Thyroid gland (tissue), 4 donors: ENCODE measurements around the gene ST14. TPM values are rescaled to one million over a fixed set of nuclear protein-coding genes. Genes with fewer than 3 reads are reported as not detected.

Source experiments
- DNase-seq, 2 donors: peaks; one replicate each; pipeline ENCODE4 v3.0.0-alpha.2; 2019
- H3K27ac ChIP-seq, 3 donors: fragments of 200-600 bp; sonication (generic); 1 replicate in 2 of 3; 2 replicates in 1 of 3; pipeline ENCODE4 v1.5.1; 2016 to 2019; ENCODE audit warnings: mild to moderate bottlenecking in 1 of 3, moderate library complexity in 1 of 3
- H3K27me3 ChIP-seq: fragments of 200-600 bp; sonication (generic); one replicate; pipeline ENCODE4 v1.5.1; 2019
- H3K36me3 ChIP-seq, 2 donors: fragments of 200-600 bp; sonication (generic); one replicate each; pipeline ENCODE4 v1.5.1; 2016 to 2019
- H3K4me1 ChIP-seq, 2 donors: fragments of 200-600 bp; sonication (generic); one replicate each; pipeline ENCODE4 v1.5.1; 2017 to 2019
- H3K4me3 ChIP-seq, 3 donors: fragments of 200-600 bp; sonication (generic); replicated peaks in 1 of 3; 1 replicate in 2 of 3; 2 replicates in 1 of 3; pipeline ENCODE4 v1.5.1; 2016; ENCODE audit warnings: mild to moderate bottlenecking in 1 of 3
- H3K9me3 ChIP-seq: fragments of 200-600 bp; sonication (generic); one replicate; pipeline ENCODE4 v1.5.1; 2017
- POLR2A ChIP-seq, 2 donors: fragments of 450-650 bp; IDR thresholded peaks; one replicate each; pipeline ENCODE4 v1.6.1; 2017; ENCODE audit warnings: antibody characterized with exemption in 2 of 2, mild to moderate bottlenecking in 2 of 2, moderate library complexity in 1 of 2
- WGBS, 2 donors: methylation state at CpG; one replicate each; pipeline ENCODE4 v1.1.5; 2017; 5-methylcytosine and 5-hydroxymethylcytosine counted together
- intact Hi-C: fragments of 100-400 bp; cut with DNase I; formaldehyde crosslinking; loops from one replicate; pipeline ENCODE4 v1.15.1; 2023
- total RNA-seq, 4 donors: library from RNA; depleted of rRNA; stranded (reverse); fragments of >200 nt; gene quantifications; one replicate each; pipeline ENCODE4 v1.2.3, GENCODE V29; 2016
- TF ChIP-seq, protein P1 (sequence below), 6 experiments: fragments of 200-600 bp in 3 of 6; fragments of 450-650 bp in 3 of 6; sonication (generic) in 3 of 6; IDR thresholded peaks; one replicate each; pipeline ENCODE4 v1.5.1; 2016 to 2019; ENCODE audit warnings: antibody characterized with exemption in 6 of 6, mild to moderate bottlenecking in 2 of 6, inconsistent platforms in 1 of 6, moderate library complexity in 1 of 6

Gene ST14
- total RNA-seq, 4 donors from 2014 or later = 53.3 to 102 (median 90.7) TPM

DNA sequence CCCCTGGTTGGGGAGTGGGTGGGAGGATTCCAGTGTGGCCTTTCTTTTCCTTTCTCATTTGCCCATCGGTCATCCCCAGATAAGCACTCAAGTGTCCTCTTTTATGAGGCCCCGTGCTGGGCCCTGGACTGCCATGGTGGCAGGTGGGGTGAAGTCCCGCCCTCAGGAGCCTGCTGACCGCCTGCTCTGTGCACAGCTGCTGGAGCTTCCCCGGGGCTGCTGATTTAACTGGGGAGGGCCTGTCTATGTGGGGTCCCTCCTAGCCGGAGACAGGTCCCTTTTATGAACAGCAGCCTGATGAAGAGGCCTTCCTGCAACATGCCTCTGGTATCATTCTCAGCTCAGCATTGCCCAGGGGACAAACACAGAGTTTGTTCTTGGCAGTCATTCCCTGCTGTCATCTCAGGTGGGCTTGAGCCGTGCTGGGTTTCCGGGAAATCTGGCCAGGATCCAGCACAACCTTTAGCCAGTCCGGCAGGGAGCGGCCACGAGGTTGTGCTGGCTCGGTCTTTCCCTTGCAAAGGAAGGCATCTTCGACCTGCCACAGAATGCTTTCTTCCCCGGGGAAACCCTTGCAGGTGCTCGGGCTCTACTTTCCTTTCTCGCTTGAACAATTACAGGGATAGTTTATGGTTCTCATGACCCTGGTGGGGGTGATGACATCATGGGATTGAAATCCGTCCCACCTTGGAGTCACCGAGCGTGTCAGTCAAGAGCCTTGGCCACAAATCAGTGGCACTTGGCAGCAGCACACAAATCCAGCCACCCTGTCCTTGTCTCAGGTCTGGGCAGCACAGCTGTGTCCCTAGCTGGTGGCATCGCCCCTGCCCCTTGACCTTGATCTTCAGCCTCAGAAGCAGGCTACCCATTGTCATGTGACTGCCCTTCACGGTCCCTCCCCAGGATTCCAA is 20.1 kb downstream of the ST14 start:
- H3K9me3 ChIP-seq = no peaks in the 10 kb centered on the region
- peak; percentile 91 to 93 for DNase-seq
- WGBS, 2 donors = 16 to 45% methylated on average over 12 to 21 of the region's 21 CpGs
- intact Hi-C loops = no loop called here
- no peak overlapping the region for H3K4me3 ChIP-seq
- no peaks in the 10 kb centered on the region for H3K27me3 ChIP-seq
- no peaks in the 10 kb centered on the region for H3K36me3 ChIP-seq
- H3K27ac ChIP-seq = peak overlapping the region; percentile 80 to 95 (median 90)
- TF ChIP-seq, protein P1, sequence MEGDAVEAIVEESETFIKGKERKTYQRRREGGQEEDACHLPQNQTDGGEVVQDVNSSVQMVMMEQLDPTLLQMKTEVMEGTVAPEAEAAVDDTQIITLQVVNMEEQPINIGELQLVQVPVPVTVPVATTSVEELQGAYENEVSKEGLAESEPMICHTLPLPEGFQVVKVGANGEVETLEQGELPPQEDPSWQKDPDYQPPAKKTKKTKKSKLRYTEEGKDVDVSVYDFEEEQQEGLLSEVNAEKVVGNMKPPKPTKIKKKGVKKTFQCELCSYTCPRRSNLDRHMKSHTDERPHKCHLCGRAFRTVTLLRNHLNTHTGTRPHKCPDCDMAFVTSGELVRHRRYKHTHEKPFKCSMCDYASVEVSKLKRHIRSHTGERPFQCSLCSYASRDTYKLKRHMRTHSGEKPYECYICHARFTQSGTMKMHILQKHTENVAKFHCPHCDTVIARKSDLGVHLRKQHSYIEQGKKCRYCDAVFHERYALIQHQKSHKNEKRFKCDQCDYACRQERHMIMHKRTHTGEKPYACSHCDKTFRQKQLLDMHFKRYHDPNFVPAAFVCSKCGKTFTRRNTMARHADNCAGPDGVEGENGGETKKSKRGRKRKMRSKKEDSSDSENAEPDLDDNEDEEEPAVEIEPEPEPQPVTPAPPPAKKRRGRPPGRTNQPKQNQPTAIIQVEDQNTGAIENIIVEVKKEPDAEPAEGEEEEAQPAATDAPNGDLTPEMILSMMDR (IDR thresholded peaks at IDR 0.05) = no peak
- peak in 1 of 2 donors; percentile 33 for TF ChIP-seq POLR2A (IDR thresholded peaks at IDR 0.05)
- peaks cover 44 to 56% of the 10 kb centered on the region in 2 donors for H3K4me1 ChIP-seq

DNA sequence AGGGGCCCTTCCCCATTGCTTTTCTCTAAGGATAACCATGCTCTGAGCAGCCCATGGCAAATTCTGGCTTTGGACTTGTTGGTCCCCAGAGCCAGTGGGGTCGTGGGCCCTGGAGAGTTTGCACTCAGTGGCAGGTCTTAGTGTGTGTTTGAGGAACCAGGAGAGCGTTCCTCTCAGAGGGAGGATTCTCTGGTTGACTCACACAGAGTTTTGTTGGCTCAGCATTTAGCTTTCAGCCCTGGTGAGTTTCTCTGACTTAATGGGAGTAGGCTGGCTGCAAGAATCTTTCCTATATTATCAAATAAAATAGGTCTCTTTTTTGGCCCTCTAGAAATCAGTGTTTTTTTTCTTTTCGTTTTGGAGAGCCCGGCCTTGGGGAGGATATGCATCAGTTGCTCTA is 20.9 kb downstream of the ST14 start:
- Histone ChIP-seq H3K36me3 (no peaks in the 10 kb centered on the region), H3K27ac (peak overlapping the region; percentile 80 to 95 (median 90)), H3K27me3 (no peaks in the 10 kb centered on the region), H3K9me3 (no peaks in the 10 kb centered on the region), H3K4me1 (peaks cover 44 to 56% of the 10 kb centered on the region in 2 donors), H3K4me3 (no peak overlapping the region)
- peak; percentile 41 to 47 for DNase-seq
- TF ChIP-seq, protein P1 (IDR thresholded peaks at IDR 0.05) = no peak
- TF ChIP-seq POLR2A (IDR thresholded peaks at IDR 0.05) = no peak
- intact Hi-C loops = no loop called here
- 33 to 43% methylated on average over 4 of the region's 4 CpGs for WGBS, 2 donors

DNA sequence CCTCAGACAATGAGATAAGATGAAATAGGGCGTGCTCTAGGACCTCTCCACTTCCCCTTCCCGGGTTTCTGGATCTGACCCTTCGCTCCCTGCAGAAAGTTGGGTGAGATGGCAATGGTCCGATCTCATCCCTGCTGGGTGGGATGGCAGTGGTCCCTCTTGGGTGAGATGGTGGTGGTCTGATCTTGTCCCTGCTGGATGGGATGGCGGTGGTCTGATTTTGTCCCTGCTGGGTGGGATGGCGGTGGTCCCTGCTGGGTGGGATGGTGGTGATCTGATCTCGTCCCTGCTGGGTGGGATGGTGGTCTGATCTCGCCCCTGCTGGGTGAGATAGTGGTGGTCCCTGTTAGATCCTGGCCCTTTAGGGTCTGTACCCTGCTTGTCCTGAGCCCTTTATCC is 21.3 kb downstream of the ST14 start:
- Histone ChIP-seq H3K27ac (peak overlapping the region; percentile 80 to 95 (median 90)), H3K9me3 (no peaks in the 10 kb centered on the region), H3K36me3 (no peaks in the 10 kb centered on the region), H3K4me3 (no peak overlapping the region), H3K27me3 (no peaks in the 10 kb centered on the region), H3K4me1 (peaks cover 44 to 56% of the 10 kb centered on the region in 2 donors)
- DNase-seq = no peak
- whole genome bisulfite sequencing, 2 donors = 61 to 68% methylated on average over 7 to 8 of the region's 8 CpGs
- no peak for TF ChIP-seq POLR2A (IDR thresholded peaks at IDR 0.05)
- intact Hi-C loops = no loop called here

DNA sequence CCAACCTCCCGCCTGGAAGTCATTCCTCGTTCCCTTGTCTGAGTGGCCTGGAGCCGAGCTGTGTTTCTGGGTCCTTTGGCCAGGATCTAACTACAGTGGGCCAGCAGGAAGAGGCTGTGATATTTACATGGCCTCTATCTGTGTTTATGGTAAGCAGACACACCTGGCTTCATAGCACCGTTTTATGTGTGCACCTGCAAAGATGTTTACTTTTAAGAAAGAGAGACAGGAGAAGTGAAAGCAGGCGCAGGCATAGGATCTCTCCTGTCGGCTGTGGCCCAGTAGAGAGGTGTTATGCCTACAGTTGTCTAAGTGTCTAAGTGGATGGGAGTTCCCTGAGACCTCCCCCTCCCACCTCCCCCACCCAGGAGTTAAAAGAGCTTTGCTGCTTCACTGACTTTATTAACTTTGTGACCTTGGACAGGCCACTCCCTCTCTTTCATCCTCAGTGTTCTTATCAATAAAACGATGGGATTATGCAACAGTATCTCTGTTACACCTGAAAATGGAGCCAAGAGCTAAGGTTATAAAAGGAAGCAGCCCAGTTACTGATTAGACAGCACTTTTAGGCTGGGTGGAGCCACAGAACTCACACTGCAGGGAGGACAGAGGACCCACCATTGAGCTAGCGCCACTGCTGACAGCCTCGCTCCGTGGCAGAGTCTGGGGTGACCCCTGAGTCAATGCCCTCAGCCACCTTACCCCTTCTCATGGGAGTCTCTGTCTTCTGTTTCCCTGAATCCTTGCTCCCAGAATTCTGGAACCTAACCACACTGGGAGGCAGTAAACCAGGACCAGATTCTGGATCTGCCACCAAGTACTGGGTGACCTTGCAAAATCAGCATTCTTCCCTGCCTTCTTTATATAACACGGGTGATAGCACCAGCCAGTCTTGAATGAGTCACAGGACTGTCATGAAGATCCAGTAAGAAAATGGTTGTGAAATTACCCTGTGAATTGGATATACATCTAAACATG is 22.0 kb downstream of the ST14 start:
- 28 to 45% methylated on average over 11 of the region's 11 CpGs for WGBS, 2 donors
- peak; percentile 66 to 77 for DNase-seq
- Histone ChIP-seq H3K4me3 (no peak overlapping the region), H3K27ac (peak overlapping the region; percentile 80 to 95 (median 90)), H3K9me3 (no peaks in the 10 kb centered on the region), H3K4me1 (peaks cover 44 to 56% of the 10 kb centered on the region in 2 donors), H3K27me3 (no peaks in the 10 kb centered on the region), H3K36me3 (no peaks in the 10 kb centered on the region)
- intact Hi-C loops = no loop called here
- TF ChIP-seq, protein P1 (IDR thresholded peaks at IDR 0.05) = no peak
- TF ChIP-seq POLR2A (IDR thresholded peaks at IDR 0.05) = peak; percentile 11 to 45

DNA sequence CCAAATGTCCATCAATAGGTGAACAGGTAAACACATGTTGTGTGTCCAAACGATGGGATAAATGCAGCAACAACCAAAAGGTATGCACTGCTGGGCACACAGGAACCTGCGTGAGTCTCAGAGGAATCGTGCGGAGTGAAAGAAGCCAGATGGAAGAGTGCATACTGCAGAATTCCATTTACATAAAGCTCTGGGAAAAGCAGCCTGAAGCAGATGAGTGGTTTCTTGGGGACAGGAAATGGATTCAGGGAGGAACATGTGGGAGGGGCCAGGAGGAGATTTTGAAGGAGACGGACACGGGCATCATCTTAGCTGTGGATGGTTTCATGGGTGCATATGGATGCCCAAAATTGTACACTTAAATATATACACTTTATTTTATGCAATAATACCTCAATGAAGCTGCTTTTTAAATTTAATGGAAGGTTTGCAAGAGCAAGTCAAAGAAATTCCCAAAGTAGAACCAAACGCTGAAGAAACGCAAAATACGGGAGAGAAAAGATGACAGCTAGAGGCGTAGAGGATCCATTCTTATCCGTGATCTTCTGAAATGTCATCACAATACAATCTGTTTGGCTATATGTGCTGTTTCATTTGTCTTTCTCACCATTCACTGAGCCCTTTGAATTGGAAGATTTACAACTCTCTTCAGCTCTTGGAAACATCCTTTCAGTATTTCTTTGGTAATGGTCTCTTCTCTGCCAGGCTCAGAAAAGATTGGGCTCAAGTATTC is 24.5 kb downstream of the ST14 start:
- no peak for DNase-seq
- intact Hi-C loops = no loop called here
- no peaks in the 10 kb centered on the region for H3K9me3 ChIP-seq
- no peak overlapping the region for H3K4me3 ChIP-seq
- peaks cover 30 to 42% of the 10 kb centered on the region in 2 donors for H3K4me1 ChIP-seq
- H3K27me3 ChIP-seq = no peaks in the 10 kb centered on the region
- TF ChIP-seq, protein P1 (IDR thresholded peaks at IDR 0.05) = no peak
- TF ChIP-seq POLR2A (IDR thresholded peaks at IDR 0.05) = no peak
- no peaks in the 10 kb centered on the region for H3K36me3 ChIP-seq
- WGBS, 2 donors = 76 to 84% methylated on average over 11 of the region's 11 CpGs
- no peak overlapping the region for H3K27ac ChIP-seq
